Bronchial epithelial cell (primary cell): Measurements from ENCODE around the gene FGFBP3. TPM values are rescaled to one million over a fixed set of nuclear protein-coding genes. Genes with fewer than 3 reads are reported as not detected.

Experiments
- DNase-seq: peaks from one replicate; pipeline ENCODE4 v3.0.0-alpha.2; 2010; ENCODE audit warnings: low read depth
- FAIRE-seq: peaks from 2 replicates; lab custom pipeline; 2011; peaks lifted over from hg19 to GRCh38; lab: Jason Lieb, UNC
- H3K27me3 ChIP-seq: 2 replicates; pipeline ENCODE4 v1.5.1; 2011; ENCODE audit warnings: low read length; ENCODE audit not compliant: control insufficient read depth, insufficient read depth
- H3K36me3 ChIP-seq: 2 replicates; pipeline ENCODE4 v1.5.1; 2011; ENCODE audit warnings: low read length; ENCODE audit not compliant: control insufficient read depth, insufficient read depth
- H3K4me3 ChIP-seq: 2 replicates; pipeline ENCODE4 v1.5.1; 2011; ENCODE audit warnings: mild to moderate bottlenecking, low read depth, low read length, control low read depth
- CTCF ChIP-seq: IDR thresholded peaks from 2 replicates; pipeline ENCODE4 v1.5.1; 2011; ENCODE audit warnings: mild to moderate bottlenecking, moderate library complexity, low read length, control low read depth, inconsistent platforms; ENCODE audit not compliant: insufficient read depth, severe bottlenecking
- total RNA-seq: library from RNA; depleted of rRNA; stranded (reverse); fragments of >200 nt; gene quantifications from 2 replicates; pipeline ENCODE4 v1.2.1, GENCODE V29; 2014

FGFBP3 gene
- total RNA-seq, 1 donor from 2014 or later, result 0.26 TPM

GRCh38 chr10:91930939-91931338 lies 21.7 kb upstream of the FGFBP3 start:
- no peak for TF ChIP-seq CTCF
- Histone ChIP-seq H3K27me3 (no peaks in the 10 kb centered on the region), H3K36me3 (peaks cover 5% of the 10 kb centered on the region), H3K4me3 (no peak overlapping the region)
- DNase-seq (no peak), FAIRE-seq (no peak)

GRCh38 chr10:91925022-91925320 lies 15.7 kb upstream of the FGFBP3 start:
- no peak for TF ChIP-seq CTCF
- DNase-seq, result no peak
- H3K36me3 ChIP-seq, result no peaks in the 10 kb centered on the region
- H3K27me3 ChIP-seq, result no peaks in the 10 kb centered on the region
- no peak for FAIRE-seq
- peak overlapping the region; percentile 91 for H3K4me3 ChIP-seq

- Histone ChIP-seq H3K27me3 (no peaks in the 10 kb centered on the region), H3K36me3 (no peaks in the 10 kb centered on the region), H3K4me3 (peak overlapping the region; percentile 91)
- DNase-seq, result peak; percentile 21
- TF ChIP-seq CTCF, result no peak
- no peak for FAIRE-seq
Measured at GRCh38 chr10:91924212-91925021, 15.1 kb upstream of the FGFBP3 start.

GRCh38 chr10:91923371-91924211 lies 14.3 kb upstream of the FGFBP3 start, which contains the start of gene BTAF1:
Gene BTAF1 (plus strand): TSS chr10:91923770. CDS start chr10:91924077, 307 bp downstream.
- no peaks in the 10 kb centered on the region for H3K36me3 ChIP-seq
- TF ChIP-seq CTCF, result no peak
- FAIRE-seq, result peak; percentile 36
- H3K27me3 ChIP-seq, result no peaks in the 10 kb centered on the region
- peak; percentile 81 for DNase-seq
- H3K4me3 ChIP-seq, result peak within 1 kb of the TSS; percentile 91

- no peaks in the 10 kb centered on the region for H3K27me3 ChIP-seq
- FAIRE-seq, result no peak
- DNase-seq, result no peak
- TF ChIP-seq CTCF, result no peak
- no peaks in the 10 kb centered on the region for H3K36me3 ChIP-seq
- no peak overlapping the region for H3K4me3 ChIP-seq
Measured at GRCh38 chr10:91919651-91920050, 10.4 kb upstream of the FGFBP3 start.
